Measurements from ENCODE around the gene PYCR2.

- no peak for TF ChIP-seq POLR2A (IDR thresholded peaks at IDR 0.05)
- TF ChIP-seq CTCF (IDR thresholded peaks at IDR 0.05), result no peak
- no peak for TF ChIP-seq EP300 (IDR thresholded peaks at IDR 0.05)
- no peak for TF ChIP-seq POLR2AphosphoS5 (IDR thresholded peaks at IDR 0.05)
Measured at GRCh38 chr1:225941942-225942222, 17.8 kb upstream of the PYCR2 start.

All from suprapubic skin (tissue), 4 donors.